GM21526 (cell line): ENCODE data around the gene SNX21.

Experiments used
- ATAC-seq: cut with Tn5 transposase; IDR thresholded peaks from one replicate; pipeline ENCODE4 v1.9.1; 2021; ENCODE audit warnings: moderate library complexity; ENCODE audit not compliant: unreplicated experiment, low FRiP score

Gene SNX21

GRCh38 chr20:45874576-45874975 is 41.0 kb downstream of the SNX21 start:
- no peak for ATAC-seq

GRCh38 chr20:45878076-45878761 is 44.6 kb downstream of the SNX21 start:
- no peak for ATAC-seq

GRCh38 chr20:45880988-45881788 is 47.6 kb downstream of the SNX21 start, which contains the start of gene ZSWIM1:
ZSWIM1 (plus strand) TSS chr20:45881227; CDS start chr20:45882593, 1,366 bp downstream.
- ATAC-seq = peak; percentile 95

GRCh38 chr20:45882469-45883099 is 49.0 kb downstream of the SNX21 start:
- ATAC-seq = no peak

- ATAC-seq = no peak
These were observed 49.5 kb downstream of the SNX21 start for GRCh38 chr20:45883100-45883469.

DNA sequence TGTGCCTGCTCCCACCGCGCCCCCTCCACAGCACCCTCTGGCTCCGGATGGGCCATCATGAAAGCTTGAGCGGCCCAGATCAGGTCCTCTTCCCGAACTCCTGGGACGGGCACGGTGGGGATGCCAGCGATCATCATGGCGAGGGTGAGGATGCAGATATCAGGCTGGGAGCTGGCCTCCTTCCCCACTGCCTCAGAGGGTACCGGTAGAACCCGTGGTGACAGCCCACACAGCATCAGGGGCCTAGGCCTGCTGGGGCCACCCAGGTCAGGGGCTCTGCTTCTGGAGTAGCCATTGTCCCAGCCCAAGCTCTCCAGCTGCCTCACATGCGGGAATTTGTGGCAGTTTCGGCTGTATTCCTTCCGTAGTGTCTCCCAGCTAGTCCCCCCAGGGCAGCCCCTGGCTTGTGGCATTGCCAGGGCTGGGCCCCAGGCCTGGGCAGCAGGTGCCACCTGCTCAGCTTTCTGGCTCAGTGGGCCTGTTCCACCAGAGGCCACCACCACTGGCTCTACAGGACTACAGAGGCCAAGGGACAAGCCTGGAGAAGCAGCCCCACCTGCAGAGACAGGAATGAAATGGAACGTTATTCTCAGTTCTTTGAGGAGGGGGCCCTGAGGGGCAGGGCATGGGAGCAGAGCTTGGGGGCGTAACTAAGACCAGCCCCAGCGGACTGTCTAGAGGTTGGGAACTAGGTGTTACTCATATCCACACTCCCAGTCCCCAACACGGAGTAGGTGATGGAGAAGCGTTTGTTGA is 53.2 kb downstream of the SNX21 start:
- no peak for ATAC-seq

GRCh38 chr20:45887346-45887715 is 53.7 kb downstream of the SNX21 start, which contains the start of gene SPATA25:
SPATA25 (minus strand) TSS chr20:45887622; CDS start chr20:45887590, 32 bp downstream.
- no peak for ATAC-seq

GRCh38 chr20:45888681-45889080 is 55.1 kb downstream of the SNX21 start:
- ATAC-seq = no peak

- no peak for ATAC-seq
These were observed 56.7 kb downstream of the SNX21 start for GRCh38 chr20:45890077-45890984.

GRCh38 chr20:45890985-45891983 is 57.7 kb downstream of the SNX21 start, which contains the start of the genes CTSA and NEURL2:
CTSA (plus strand) TSS chr20:45891335; CDS start chr20:45891569, 234 bp downstream.
NEURL2 (minus strand) TSS chr20:45891208; CDS start chr20:45890991, 217 bp downstream.
- peak; percentile 71 for ATAC-seq

DNA sequence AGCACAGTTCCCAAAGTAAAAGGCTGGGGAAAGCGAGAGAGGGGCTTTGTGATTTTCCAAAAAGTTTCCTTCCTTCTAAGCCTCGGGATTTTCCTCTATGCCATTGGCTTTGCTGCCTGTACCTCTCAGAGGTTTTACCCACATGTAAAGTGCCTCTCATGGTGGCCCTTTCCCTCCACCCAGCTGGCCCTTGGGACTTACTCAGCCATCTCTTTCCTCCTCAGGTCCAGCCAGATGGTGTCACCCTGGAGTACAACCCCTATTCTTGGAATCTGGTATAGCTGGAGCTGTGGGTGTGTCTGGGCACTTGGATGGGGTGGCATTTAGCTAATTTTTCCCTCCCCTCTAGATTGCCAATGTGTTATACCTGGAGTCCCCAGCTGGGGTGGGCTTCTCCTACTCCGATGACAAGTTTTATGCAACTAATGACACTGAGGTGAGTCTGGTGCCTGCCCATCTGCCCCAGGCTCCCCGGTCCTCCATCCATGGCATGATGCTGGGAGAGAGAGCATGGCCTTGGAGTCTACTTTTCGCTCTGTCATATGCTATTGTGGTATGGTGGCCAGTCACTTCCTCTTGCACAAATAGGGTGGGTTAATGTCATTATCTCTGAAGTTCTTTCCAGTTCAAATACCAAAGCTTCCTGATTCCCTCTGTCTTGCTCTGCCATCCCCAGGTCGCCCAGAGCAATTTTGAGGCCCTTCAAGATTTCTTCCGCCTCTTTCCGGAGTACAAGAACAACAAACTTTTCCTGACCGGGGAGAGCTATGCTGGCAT is 58.6 kb downstream of the SNX21 start:
- ATAC-seq = no peak
